Nucleus accumbens (tissue), 56 donors: ENCODE measurements around the gene BCL2L1.
"Not testable (repeated sequence)": the region's sequence is repeated elsewhere in the genome, so short reads cannot be mapped to it uniquely, and the experiment has no call there.

Experiments
- DNase-seq, 56 donors: peaks; one replicate each; lab custom pipeline; 2025; lab: John Stamatoyannopoulos, UW

The BCL2L1 gene

DNA sequence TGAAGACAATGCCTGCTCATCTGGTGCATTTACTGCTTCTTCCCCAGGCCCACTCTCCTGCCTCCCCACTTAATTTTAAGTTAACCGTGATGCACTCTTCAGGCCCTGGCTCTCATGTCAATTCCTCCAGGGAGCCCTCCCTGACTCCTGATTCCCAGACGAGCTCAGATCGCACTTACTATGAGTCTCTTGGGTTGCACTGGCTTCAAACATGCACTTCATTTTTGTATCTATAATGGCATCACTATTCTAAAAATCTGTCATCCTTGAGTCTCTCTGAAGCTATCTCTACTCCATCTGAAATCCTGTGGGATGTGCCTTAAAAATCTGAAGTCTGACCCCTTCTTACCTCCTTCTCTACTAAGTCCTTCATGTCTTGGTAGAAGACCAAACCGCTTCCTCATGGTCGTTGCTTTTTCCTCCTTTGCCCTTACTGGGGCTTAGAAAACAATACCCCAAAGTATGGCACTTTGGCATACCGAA, 60.3 kb downstream of the BCL2L1 start:
- DNase-seq: no peak

DNA sequence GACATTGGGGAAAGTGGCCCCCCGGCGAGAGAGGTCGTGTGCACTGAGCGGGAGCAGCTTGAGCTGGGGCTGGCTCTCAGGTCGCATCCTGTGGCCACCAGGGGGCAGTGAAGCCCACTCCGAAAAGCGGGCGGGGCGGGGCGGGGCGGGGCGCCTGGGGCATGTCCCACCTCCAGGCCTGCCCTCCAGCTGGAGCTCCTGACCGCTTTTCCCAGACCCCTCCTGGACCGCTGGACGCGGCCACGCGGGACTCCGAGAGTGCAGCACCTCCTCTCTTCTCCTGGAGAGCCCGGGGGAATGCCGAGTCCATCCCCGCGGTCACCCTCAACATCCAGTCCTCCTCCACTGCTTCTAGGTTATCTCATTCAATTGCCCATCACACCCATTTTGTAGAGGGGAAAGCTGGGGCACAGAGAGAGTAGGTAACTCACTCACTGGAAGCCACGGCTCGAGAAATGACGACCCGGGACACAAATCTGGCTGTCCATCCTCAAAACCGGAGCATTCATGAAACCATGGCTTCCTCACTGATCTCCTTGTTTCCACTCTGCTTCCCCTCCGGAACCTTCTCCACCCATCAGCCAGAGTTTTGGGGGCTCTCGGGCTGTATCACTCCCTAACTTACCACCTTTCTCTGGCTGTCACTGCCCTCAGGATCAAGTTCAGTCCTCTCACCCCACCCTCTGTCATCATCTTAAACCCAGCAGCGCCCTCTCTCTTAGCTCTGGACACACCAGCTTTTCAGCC, 60.9 kb downstream of the BCL2L1 start:
- DNase-seq: peak in 54 of 56 donors; percentile 27 to 93 (median 78)

- DNase-seq: no peak
Observed at GRCh38 chr20:31654534-31654933, 68.1 kb downstream of the BCL2L1 start.

DNA sequence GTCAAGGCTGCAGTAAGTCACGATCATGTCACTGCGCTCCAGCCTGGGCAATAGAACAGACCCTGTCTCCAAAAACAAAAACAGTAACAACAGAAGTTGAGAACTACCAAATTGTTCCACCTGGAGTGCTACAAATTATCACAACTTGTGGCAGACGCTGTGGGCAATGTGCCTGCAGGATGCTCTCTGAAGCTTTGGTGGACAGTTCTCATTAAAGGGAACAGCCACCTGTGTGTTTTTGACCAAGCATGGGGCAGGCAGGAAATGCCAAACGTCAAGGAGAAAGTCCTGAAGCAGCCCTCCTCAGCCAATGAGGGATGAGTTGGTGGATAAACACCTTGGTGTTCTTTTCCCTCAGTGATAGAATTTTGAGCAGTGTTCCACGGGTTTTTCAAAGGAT, 69.1 kb downstream of the BCL2L1 start:
- no peak for DNase-seq

DNA sequence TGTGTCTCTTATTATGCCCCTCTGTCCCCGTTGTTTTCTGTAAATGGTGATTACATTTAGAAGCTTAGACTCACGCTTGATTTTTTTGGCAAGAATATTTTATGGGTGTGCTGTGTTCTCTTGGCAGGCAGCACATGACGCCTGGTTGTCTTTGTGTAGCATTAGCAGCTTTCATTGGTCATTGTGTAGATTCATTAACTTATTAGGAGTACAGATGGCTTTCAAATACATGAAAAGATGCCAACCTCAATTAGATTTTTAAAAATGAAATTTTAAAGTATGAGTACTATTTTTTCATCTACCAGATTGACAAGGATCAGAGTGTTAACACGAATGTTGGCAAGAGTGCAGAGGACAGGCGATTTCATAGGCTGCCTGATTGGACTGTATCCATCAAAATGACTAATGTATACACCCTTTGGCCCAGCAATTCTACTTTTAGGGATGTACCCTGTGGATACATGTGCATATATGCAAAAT, 69.7 kb downstream of the BCL2L1 start:
- DNase-seq: no peak

- DNase-seq: not testable (repeated sequence)
Observed at GRCh38 chr20:31648104-31648503, 74.6 kb downstream of the BCL2L1 start.

GRCh38 chr20:31644701-31645100, 78.0 kb downstream of the BCL2L1 start:
- no peak for DNase-seq

DNA sequence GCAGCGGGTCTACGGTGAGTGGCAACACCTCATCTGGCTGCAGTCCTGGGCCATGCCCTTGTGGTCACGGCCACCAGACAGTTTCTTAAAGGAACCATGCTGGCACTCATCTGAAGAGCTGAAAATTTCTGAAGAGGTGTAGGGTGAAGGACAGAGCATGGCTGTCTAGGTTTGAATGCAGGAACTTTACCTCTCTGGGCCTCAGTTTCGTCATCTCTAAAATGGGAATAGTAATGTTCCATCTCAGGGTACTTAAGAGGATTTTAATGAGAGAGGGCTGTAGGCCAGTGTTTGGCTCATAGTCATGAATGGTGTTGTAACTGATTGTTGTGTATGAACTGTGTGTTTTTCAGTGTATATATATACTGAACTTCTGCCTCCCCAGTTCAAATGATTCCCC, 79.1 kb downstream of the BCL2L1 start:
- no peak for DNase-seq

GRCh38 chr20:31642837-31643236, 79.8 kb downstream of the BCL2L1 start:
- DNase-seq: no peak

DNA sequence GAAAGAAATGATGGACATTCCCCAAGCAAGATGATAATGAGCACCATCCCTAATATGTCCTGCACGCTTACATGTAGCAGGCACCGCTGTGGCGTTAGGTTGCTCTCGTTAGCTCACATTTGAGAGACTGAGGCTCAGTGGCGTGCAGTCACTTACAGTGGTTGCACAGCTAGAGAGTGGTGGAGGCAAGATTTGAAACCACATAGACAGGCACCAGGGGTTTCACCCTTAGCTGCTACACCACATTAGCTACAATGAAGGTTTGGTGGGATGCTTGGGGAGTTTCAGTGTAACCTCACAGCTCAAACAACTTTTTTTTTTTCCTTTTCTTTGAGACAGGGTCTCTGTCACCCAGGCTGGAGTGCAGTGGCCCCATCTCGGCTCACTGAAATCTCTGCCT, 81.3 kb downstream of the BCL2L1 start:
- DNase-seq: no peak

GRCh38 chr20:31640259-31640658, 82.4 kb downstream of the BCL2L1 start:
- DNase-seq: no peak

GRCh38 chr20:31638816-31639215, 83.9 kb downstream of the BCL2L1 start:
- no peak for DNase-seq

DNA sequence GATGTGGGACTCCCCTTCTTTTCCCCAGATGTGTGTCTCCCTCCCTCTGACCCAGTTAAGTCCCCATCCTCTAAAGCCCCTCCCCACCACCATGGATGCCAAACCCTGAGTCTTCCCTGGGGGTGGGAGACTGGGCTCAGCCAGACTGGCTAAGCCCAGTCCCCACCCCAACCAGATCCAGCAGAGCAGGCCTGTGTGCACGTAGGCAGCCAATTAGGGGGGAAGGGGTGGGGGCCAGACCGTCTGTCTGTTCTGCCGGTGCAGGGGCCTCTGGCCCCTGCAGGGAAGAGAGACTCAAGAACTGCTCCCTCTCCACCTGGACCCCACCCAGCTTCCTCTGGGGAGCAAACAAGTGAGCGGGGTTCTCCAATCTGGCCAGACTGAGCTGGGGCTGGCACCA, 84.4 kb downstream of the BCL2L1 start:
- no peak for DNase-seq

DNA sequence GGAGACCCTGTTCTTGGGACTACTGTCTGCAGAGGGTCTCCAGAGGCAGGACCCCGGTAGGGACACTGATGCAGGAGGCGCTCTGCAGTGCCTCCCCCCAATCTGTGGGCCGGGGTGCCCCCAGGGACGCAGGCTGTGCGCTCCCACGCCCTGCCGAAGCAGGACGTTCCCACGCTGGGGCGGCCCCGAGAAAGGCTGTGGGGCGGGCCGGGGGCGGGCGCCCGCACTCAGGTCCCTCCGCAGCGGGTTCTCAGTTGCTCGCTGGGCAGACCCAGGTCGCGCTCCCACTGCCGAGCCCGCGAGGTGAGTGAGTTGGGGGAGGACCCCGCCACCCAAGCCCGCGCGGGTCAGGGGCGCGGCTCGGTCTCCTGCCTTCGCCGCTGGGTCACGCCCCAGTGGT, 85.0 kb downstream of the BCL2L1 start, which contains the start of gene COX4I2:
TSS of gene COX4I2 (plus strand) at position 253 of the 400 bp plus-strand sequence. CDS start 1,106 bp downstream, outside the sequence.
- no peak for DNase-seq

DNA sequence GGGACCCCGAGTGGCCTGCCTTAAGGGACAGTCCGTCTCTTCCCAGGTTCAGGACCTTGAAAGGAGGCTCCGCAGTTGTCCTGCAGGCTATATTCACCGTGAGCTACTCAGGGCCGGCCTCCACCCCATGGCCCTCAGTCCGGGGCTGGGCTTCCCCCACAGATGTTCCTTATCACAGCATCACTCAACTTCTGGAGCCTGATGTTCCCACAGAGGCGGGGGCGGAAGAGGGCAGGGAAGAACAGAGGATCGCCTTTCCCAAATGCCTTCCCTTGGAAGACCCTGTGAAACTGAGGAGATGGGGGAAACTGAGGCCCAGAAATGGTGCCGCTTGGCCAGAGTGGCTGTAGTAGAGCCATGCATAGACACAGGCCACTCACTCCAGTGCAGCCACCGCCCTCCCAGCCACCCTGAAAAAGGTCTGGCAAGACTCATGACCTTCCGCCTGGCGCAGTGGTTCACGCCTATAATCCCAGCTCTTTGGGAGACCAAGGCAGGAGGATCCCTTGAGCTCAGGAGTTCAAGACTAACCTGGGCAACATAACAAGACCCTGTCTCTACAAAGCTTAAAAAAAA, 89.2 kb downstream of the BCL2L1 start:
- DNase-seq: no peak

DNA sequence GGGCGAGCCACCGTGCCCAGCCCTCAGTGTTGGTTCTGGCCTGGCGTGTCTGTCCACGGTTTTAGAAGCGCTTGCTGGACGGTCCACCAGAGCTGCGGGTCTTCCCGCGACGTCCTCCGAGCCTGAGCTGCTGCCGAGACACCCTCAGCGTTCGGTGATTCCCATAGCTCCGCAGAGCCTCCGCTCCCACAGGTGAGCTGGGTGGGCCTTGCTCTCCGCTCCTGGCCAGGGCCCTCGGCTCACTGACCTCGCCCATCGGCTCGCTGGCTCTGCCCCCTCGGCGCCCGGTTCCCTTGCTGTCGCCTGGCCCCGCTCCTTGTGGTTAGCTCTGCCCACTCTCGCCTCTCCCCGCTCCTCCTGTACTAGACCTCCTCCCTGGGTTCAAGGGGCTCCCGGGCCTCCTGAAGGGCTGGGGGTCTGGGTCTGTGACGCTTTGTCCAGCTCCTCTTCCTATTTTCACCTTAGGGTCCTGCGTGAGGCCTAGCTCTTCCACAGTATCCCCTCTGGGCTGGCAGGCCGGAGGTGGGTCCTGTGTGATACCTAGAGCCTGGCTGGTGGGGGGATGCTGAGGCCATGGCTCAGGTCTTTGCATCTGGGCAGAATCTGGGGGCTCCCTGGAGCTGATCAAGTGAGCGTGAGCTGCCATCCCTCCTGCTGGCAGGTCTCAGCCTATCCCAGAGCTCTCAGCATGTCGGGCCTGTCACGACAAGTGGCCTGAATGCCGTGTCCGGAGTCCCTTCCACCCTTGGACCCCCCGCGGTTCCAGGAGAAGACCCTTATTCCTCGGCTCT, 89.9 kb downstream of the BCL2L1 start:
- DNase-seq: no peak

DNA sequence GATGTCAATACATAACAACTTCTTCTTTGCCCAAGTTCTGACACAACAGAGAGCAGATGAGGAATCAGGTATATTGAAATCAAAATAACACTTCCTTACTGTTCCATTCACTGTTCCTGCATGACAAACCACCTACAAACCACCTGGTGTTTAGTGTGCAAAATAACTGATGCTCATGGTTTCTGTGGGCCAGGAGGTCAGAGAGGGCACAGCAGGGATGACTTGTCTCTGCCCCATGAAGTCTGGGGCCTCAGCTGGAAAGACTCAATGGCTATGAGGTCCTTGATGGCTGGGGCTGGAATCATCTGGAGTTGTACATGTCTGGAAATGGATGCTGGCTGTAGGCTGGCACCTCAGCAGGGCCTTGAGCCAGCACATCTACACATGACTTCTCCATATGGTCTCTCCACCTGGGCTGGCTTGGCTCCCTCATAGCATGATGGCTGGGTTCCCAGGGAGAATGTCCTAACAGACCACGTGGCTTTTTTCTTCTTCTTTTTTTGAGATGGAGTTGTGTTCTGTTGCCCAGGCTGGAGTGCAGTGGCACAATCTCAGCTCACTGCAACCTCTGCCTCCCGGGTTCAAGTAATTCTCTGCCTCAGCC, 92.4 kb downstream of the BCL2L1 start:
- no peak for DNase-seq

DNA sequence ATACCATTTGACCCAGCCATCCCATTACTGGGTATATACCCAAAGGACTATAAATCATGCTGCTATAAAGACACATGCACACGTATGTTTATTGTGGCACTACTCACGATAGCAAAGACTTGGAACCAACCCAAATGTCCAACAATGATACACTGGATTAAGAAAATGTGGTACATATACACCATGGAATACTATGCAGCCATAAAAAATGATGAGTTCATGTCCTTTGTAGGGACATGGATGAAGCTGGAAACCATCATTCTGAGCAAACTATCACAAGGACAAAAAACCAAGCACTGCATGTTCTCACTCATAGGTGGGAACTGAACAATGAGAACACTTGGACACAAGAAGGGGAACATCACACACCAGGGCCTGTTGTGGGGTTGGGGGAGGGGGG, 94.6 kb downstream of the BCL2L1 start:
- DNase-seq: not testable (repeated sequence)

DNA sequence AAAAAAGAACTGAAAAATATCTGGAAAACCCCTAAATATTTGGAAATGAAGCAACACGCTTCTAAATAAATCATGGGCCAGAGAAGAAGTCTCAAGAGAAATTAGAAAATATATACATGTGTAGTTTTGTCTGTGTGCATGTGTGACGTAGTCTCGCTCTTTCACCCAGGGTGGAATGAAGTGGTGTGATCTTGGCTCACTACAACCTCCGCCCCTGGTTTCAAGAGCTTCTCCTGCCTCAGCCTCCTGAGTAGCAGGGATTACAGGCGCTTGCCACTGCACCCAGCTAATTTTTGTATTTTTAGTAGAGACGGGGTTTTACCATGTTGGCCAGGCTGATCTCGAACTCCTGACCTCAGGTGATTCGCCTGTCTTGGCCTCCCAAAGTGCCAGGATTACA, 96.1 kb downstream of the BCL2L1 start:
- DNase-seq: not testable (repeated sequence)

GRCh38 chr20:31623123-31623505, 99.6 kb downstream of the BCL2L1 start:
- not testable (repeated sequence) for DNase-seq

- DNase-seq: no peak
Observed at GRCh38 chr20:31620246-31620645, 102.4 kb downstream of the BCL2L1 start.
